HL-60 (cell line): ENCODE data around the gene UBE2E2.

Experiments
- CTCF ChIP-seq: IDR thresholded peaks from one replicate; pipeline ENCODE4 v1.5.1; 2011; ENCODE audit warnings: low read length, control low read depth, inconsistent platforms; ENCODE audit not compliant: insufficient read depth
- GABPA ChIP-seq: IDR thresholded peaks from 2 replicates; pipeline ENCODE4 v1.6.1; 2012; ENCODE audit warnings: low read depth
- POLR2AphosphoS5 ChIP-seq: IDR thresholded peaks from 2 replicates; pipeline ENCODE4 v1.6.1; 2012; ENCODE audit warnings: low read depth
- REST ChIP-seq: IDR thresholded peaks from 2 replicates; pipeline ENCODE4 v1.6.1; 2012; ENCODE audit warnings: low read depth; ENCODE audit not compliant: insufficient replicate concordance

- TF ChIP-seq CTCF: no peak
- no peak for TF ChIP-seq REST
- TF ChIP-seq POLR2AphosphoS5: no peak
- no peak for TF ChIP-seq GABPA
These were observed 384.4 kb downstream of the UBE2E2 start for GRCh38 chr3:23587513-23587912.
